OCI-LY3 (cell line): Measurements from ENCODE around the gene LAMA4.
A peak's percentile ranks its signal among the peaks of the same experiment; 100 is the strongest.

ENCODE experiments used
- H2AFZ ChIP-seq: fragments of 200-600, 300-600 bp; shearing (Covaris generic); 2 replicates; pipeline ENCODE4 v1.6.0; 2014; ENCODE audit warnings: antibody characterized with exemption, low read depth, low read length
- H3K27ac ChIP-seq: fragments of 200-600, 300-600 bp; sonication (generic); 2 replicates; pipeline ENCODE4 v1.5.1; 2014; ENCODE audit warnings: mild to moderate bottlenecking, low read length, moderate library complexity, mixed read lengths
- H3K27me3 ChIP-seq: fragments of 200-600, 300-600 bp; sonication (generic); 2 replicates; pipeline ENCODE4 v1.6.1; 2014; ENCODE audit warnings: low read depth, low read length, mixed read lengths
- H3K36me3 ChIP-seq: fragments of 200-600, 300-600 bp; sonication (generic); replicated peaks from 2 replicates; pipeline ENCODE3; 2014; ENCODE audit warnings: low read depth, low read length, mixed read lengths
- H3K4me1 ChIP-seq: fragments of 300-600, 200-600 bp; sonication (generic); 2 replicates; pipeline ENCODE4 v1.6.1; 2014; ENCODE audit warnings: low read length, mixed read lengths
- H3K4me2 ChIP-seq: fragments of 200-600, 300-600 bp; sonication (generic); 2 replicates; pipeline ENCODE4 v1.6.1; 2014; ENCODE audit warnings: low read length, mixed read lengths
- H3K4me3 ChIP-seq: fragments of 300-600, 200-600 bp; sonication (generic); 2 replicates; pipeline ENCODE4 v1.5.1; 2014; ENCODE audit warnings: antibody characterized with exemption, mild to moderate bottlenecking, low read length, moderate library complexity
- H3K79me2 ChIP-seq: fragments of 300-600, 200-600 bp; shearing (Covaris generic); 2 replicates; pipeline ENCODE4 v1.6.1; 2014; ENCODE audit warnings: mild to moderate bottlenecking, low read length, mixed read lengths
- H3K9ac ChIP-seq: fragments of 300-600, 200-600 bp; shearing (Covaris generic); 2 replicates; pipeline ENCODE4 v1.6.0; 2014; ENCODE audit warnings: mild to moderate bottlenecking, low read length, moderate library complexity
- H3K9me3 ChIP-seq: fragments of 200-600, 300-600 bp; shearing (Covaris generic); 2 replicates; pipeline ENCODE4 v1.6.1; 2014; ENCODE audit warnings: low read length, mixed read lengths; ENCODE audit not compliant: insufficient read depth
- H4K20me1 ChIP-seq: fragments of 200-600, 300-600 bp; sonication (generic); 2 replicates; pipeline ENCODE4 v1.6.1; 2016; ENCODE audit warnings: low read length, mixed read lengths; ENCODE audit not compliant: insufficient read depth
- EZH2phosphoT487 ChIP-seq: fragments of 200-600 bp; shearing (Covaris generic); IDR thresholded peaks from 2 replicates; pipeline ENCODE4 v1.6.1; 2018; ENCODE audit warnings: antibody characterized with exemption, mixed run types, low read depth
- TF ChIP-seq, protein P1 (sequence below): fragments of 200-600, 300-600 bp; sonication (generic); IDR thresholded peaks from 2 replicates; pipeline ENCODE4 v1.5.1; 2014; ENCODE audit warnings: antibody characterized with exemption, low read length, low read depth

LAMA4 gene

GRCh38 chr6:112087136-112087911 is 167.0 kb downstream of the LAMA4 start, which contains the start of the genes FAM229B and TUBE1:
Gene FAM229B (plus strand): TSS chr6:112087591. CDS start chr6:112099284, 11,693 bp downstream.
Gene TUBE1 (minus strand): TSS chr6:112087482. CDS start chr6:112087434, 48 bp downstream.
- Histone ChIP-seq H3K4me1 (peaks cover 3% of the 10 kb centered on the region; the same call in 1 of the 2 replicates), H3K4me3 (peak within 1 kb of the TSS; percentile 98), H3K9ac (peak within 1 kb of the TSS; percentile 76), H3K36me3 (no peaks in the 10 kb centered on the region), H4K20me1 (no peaks in the 10 kb centered on the region), H3K27me3 (no peaks in the 10 kb centered on the region), H3K4me2 (peak within 1 kb of the TSS; percentile 87), H2AFZ (peak within 1 kb of the TSS; percentile 95), H3K9me3 (no peaks in the 10 kb centered on the region), H3K27ac (no peak within 1 kb of the TSS), H3K79me2 (no peaks in the 10 kb centered on the region)
- TF ChIP-seq, protein P1, sequence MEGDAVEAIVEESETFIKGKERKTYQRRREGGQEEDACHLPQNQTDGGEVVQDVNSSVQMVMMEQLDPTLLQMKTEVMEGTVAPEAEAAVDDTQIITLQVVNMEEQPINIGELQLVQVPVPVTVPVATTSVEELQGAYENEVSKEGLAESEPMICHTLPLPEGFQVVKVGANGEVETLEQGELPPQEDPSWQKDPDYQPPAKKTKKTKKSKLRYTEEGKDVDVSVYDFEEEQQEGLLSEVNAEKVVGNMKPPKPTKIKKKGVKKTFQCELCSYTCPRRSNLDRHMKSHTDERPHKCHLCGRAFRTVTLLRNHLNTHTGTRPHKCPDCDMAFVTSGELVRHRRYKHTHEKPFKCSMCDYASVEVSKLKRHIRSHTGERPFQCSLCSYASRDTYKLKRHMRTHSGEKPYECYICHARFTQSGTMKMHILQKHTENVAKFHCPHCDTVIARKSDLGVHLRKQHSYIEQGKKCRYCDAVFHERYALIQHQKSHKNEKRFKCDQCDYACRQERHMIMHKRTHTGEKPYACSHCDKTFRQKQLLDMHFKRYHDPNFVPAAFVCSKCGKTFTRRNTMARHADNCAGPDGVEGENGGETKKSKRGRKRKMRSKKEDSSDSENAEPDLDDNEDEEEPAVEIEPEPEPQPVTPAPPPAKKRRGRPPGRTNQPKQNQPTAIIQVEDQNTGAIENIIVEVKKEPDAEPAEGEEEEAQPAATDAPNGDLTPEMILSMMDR = no peak
- no peak for TF ChIP-seq EZH2phosphoT487

DNA sequence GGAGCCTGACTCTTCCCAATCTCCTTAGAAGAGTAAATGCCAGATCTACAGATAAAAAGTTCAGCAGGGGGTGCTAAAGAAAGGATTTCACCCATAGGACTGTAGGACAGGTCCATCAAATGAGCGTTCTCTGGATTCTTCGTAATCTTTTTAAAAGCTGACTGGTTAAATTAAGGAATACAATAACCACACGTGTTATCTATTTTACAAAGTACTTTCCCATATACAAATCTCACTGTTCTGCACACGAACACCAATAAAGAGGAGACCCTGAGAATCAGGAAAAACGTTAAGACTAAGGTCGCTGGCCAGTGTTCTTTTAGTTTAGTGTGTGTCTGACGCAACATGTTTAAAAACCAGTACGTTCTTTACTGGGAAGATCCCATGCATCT is 167.6 kb downstream of the LAMA4 start:
- Histone ChIP-seq H3K9me3 (no peaks in the 10 kb centered on the region), H4K20me1 (no peaks in the 10 kb centered on the region), H3K9ac (peak overlapping the region; percentile 76), H3K4me1 (peaks cover 3% of the 10 kb centered on the region; the same call in 1 of the 2 replicates), H3K79me2 (no peaks in the 10 kb centered on the region), H3K4me2 (peak overlapping the region; percentile 86), H3K27ac (no peak overlapping the region), H3K4me3 (peak overlapping the region; percentile 98), H3K36me3 (no peaks in the 10 kb centered on the region), H3K27me3 (no peaks in the 10 kb centered on the region), H2AFZ (peak overlapping the region; percentile 94)
- TF ChIP-seq, protein P1 = peak; percentile 43
- no peak for TF ChIP-seq EZH2phosphoT487

DNA sequence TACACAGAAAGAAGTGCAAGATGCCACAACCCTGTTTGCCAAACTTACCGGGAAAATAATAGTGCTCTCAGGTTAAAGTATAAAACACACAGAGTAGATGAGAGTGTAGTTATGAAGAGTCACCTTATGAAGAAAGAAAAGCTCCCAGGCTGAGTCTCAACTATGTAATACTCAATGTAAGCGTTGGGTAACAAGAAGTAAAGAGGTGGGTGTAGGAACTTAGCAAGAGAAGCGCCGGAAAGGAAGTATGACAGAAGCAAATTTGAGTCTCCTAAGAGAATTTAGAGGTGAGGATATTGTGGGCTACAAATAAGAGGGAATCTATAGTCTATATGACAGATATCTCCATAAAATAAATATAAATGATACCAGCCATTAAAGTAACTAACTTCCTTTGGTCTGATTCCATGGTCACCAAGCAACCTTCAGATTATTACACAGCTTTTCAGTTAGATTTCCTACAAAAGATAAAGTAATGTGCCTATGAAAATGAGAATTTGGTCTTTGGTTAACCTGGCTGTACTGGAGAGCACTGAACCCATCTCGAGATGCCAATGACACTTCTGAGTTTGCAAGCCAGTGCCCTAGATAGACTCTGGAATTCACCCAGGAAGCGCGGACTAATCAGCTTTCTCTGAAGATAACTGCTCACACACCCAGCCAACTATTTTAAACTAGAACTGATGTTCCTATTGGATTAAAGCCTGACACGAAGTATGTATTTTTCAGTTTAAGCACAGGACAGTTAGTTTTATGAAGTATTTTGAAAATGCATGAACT is 168.9 kb downstream of the LAMA4 start:
- Histone ChIP-seq H2AFZ (no peak overlapping the region), H3K4me1 (peaks cover 3% of the 10 kb centered on the region; the same call in 1 of the 2 replicates), H3K27me3 (no peaks in the 10 kb centered on the region), H3K9me3 (no peaks in the 10 kb centered on the region), H3K9ac (no peak overlapping the region), H3K79me2 (no peaks in the 10 kb centered on the region), H4K20me1 (no peaks in the 10 kb centered on the region), H3K27ac (no peak overlapping the region), H3K4me3 (no peak overlapping the region), H3K4me2 (no peak overlapping the region), H3K36me3 (no peaks in the 10 kb centered on the region)
- TF ChIP-seq, protein P1 = no peak
- TF ChIP-seq EZH2phosphoT487 = no peak

- Histone ChIP-seq H3K4me2 (no peak overlapping the region), H3K27ac (no peak overlapping the region), H3K9ac (no peak overlapping the region), H3K36me3 (no peaks in the 10 kb centered on the region), H3K79me2 (no peaks in the 10 kb centered on the region), H2AFZ (no peak overlapping the region), H3K9me3 (no peaks in the 10 kb centered on the region), H3K27me3 (no peaks in the 10 kb centered on the region), H3K4me3 (no peak overlapping the region), H4K20me1 (no peaks in the 10 kb centered on the region), H3K4me1 (peaks cover 3% of the 10 kb centered on the region; the same call in 1 of the 2 replicates)
- TF ChIP-seq, protein P1 = no peak
- TF ChIP-seq EZH2phosphoT487 = no peak
Observed at GRCh38 chr6:112081569-112081968, 172.8 kb downstream of the LAMA4 start.
